NCI-H2029 (cell line): Measurements from ENCODE around the gene PHIP.
"Not testable (repeated sequence)": the region's sequence is repeated elsewhere in the genome, so short reads cannot be mapped to it uniquely, and the experiment has no call there.

Experiments used
- DNase-seq: peaks from one replicate; lab custom pipeline; 2025; lab: John Stamatoyannopoulos, UW

The PHIP gene

DNA sequence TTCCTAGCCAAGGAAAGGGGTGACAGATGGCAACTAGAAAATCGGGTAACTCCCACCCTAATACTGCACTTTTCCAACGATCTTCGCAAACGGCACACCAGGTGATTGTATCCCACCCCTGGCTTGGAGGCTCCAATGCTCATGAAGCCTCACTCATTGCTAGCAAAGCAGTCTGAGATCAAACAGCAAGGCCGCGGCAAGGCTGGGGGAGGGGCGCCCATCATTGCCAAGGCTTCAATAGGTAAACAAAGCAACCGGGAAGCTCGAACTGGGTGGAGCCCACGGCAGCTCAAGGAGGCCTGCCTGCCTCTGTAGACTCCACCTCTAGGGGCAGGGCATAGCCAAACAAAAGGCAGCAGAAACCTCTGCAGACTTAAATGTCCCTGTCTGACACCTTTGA is 156.9 kb downstream of the PHIP start:
- DNase-seq = not testable (repeated sequence)

DNA sequence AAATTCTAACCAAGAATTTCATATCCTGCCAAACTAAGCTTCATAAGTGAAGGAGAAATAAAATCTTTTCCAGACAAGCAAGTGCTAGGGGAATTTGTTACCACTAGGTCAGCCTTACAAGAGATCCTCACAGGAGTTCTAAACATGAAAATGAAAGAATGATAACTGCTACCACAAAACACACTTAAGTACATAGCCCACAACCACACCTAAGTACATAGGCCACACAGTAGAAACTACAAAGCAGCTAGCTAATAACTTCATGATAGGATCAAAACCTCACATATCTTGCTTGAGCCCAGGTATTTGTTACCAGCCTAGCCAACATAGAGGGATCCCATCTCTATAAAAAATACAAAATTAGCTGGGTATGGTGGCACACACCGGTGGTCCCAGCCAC is 160.3 kb downstream of the PHIP start:
- DNase-seq = no peak

DNA sequence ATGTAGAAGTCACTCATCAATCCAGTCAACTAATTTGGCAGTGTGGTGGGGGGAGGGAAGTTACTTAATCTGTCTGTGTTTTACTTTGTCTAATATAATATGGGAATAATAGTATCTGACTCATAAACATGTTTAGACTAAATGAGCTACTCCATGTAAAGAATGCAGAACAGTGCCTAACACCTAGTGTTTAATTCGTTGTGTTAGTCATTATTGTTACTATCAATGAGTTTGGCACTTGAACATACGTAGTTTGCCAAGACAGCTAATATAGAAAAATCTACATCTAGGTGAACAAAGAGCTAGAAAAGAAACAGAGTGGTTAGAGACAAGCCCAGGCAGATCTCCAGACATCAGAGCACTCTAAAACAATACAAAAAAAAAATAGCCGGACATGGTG is 161.6 kb downstream of the PHIP start:
- no peak for DNase-seq

DNA sequence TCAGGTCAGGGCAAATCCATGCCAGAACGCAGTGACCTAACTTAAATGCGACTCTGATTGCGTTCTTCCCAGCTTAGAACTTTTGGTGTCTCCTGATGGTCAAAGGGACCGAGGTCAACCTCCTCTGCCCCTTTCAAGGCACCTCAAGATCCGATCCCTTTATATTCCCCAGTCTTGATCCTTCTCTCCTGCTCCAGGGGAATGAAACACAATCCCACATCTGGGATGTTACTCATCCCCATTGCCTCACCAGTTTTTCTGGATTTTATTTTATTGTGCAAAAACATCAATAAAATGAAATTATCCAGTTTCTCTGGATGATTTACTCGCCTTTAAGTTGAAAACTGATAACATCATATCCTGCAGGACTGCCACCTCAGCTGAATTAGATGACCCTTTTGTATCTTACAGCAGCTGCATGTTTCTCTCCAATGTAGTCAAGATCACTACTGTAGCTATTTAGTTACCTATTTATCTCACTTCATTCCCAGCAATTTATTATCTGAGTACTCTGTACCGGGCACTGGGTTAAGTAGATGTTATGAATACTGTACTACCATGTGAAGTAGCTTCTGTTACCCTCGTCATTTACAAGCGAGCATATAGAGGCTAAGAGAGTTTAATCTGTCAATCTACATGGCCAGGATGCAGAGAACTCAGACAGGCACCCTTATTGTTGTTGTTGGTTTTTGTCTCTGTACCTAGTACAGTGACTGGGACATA is 166.7 kb downstream of the PHIP start:
- no peak for DNase-seq

GRCh38 chr6:78910591-78911171 is 167.4 kb downstream of the PHIP start:
- DNase-seq = no peak

- no peak for DNase-seq
Measured at GRCh38 chr6:78910010-78910409, 168.0 kb downstream of the PHIP start.

- no peak for DNase-seq
Measured at GRCh38 chr6:78909391-78909790, 168.7 kb downstream of the PHIP start.

- no peak for DNase-seq
Measured at GRCh38 chr6:78908621-78909020, 169.4 kb downstream of the PHIP start.

GRCh38 chr6:78896227-78896626 is 181.8 kb downstream of the PHIP start:
- no peak for DNase-seq

GRCh38 chr6:78889901-78890300 is 188.2 kb downstream of the PHIP start:
- not testable (repeated sequence) for DNase-seq
